MM.1S (cell line): ENCODE data around the gene ADPRH.

ENCODE experiments used
- EZH2 ChIP-seq: fragments of 300-600 bp; sonication (generic); optimal IDR thresholded peaks from 2 replicates; pipeline ENCODE3; 2017; ENCODE audit warnings: low read depth, mild to moderate bottlenecking, antibody characterized with exemption, low read length, mixed read lengths
- EZH2phosphoT487 ChIP-seq: fragments of 300-600 bp; sonication (generic); IDR thresholded peaks from 2 replicates; pipeline ENCODE4 v1.6.1; 2018; ENCODE audit warnings: antibody characterized with exemption, low read length
- TF ChIP-seq, protein P1 (sequence below): fragments of 300-600 bp; sonication (generic); IDR thresholded peaks from 2 replicates; pipeline ENCODE4 v1.5.1; 2016; ENCODE audit warnings: antibody characterized with exemption, low read length, mixed read lengths

DNA sequence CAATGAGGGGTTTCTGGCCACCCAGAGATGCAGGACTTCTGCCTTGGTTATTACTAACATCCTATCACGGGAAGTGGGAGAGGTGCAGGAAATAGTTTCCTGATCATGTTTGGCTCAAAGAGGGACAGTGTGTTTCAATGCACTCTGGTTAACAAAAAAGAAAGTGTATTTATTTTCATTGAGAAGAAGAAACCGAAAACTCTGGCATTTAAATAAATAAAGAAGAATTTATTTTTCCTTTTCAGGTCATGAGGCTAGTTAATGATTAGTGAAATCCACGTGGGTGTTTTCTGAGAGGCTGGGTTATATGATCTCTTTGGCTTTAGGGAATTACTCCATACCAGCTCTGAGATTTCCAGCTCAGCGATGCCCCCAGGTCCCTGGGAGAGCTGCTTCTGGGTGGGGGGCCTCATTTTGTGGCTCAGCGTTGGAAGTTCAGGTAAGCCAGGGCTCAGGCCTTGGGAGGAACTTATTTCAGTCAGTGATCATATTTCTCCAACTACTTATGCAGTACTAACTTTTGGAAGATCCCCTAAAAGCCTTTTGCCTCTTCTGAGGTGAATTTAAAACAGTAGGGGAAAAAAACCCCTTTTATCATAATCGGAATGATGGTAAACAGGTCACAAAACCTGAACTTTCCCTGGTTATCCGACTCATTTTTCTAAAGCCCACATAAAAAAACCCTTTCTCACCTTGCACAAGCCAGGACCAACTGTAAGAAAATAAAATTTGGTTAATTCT lies 18.4 kb downstream of the ADPRH start, which contains the start of gene PLA1A:
- TF ChIP-seq EZH2 (no peak), EZH2phosphoT487 (no peak)
- TF ChIP-seq, protein P1, sequence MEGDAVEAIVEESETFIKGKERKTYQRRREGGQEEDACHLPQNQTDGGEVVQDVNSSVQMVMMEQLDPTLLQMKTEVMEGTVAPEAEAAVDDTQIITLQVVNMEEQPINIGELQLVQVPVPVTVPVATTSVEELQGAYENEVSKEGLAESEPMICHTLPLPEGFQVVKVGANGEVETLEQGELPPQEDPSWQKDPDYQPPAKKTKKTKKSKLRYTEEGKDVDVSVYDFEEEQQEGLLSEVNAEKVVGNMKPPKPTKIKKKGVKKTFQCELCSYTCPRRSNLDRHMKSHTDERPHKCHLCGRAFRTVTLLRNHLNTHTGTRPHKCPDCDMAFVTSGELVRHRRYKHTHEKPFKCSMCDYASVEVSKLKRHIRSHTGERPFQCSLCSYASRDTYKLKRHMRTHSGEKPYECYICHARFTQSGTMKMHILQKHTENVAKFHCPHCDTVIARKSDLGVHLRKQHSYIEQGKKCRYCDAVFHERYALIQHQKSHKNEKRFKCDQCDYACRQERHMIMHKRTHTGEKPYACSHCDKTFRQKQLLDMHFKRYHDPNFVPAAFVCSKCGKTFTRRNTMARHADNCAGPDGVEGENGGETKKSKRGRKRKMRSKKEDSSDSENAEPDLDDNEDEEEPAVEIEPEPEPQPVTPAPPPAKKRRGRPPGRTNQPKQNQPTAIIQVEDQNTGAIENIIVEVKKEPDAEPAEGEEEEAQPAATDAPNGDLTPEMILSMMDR, result no peak
